SU-DHL-6 (cell line): ENCODE measurements around the gene IPCEF1.

Experiments used
- H2AFZ ChIP-seq: fragments of 200-600 bp; sonication (generic); 2 replicates; pipeline ENCODE4 v1.6.1; 2014; ENCODE audit warnings: low read depth, mild to moderate bottlenecking, moderate library complexity, mixed read lengths, antibody characterized with exemption, low read length; ENCODE audit not compliant: severe bottlenecking
- H3F3A ChIP-seq: fragments of 200-600 bp; shearing (Covaris generic); 2 replicates; pipeline ENCODE4 v1.6.0; 2016; ENCODE audit warnings: antibody characterized with exemption, mild to moderate bottlenecking; ENCODE audit not compliant: insufficient read depth
- H3K27ac ChIP-seq: fragments of 200-600 bp; sonication (generic); 2 replicates; pipeline ENCODE4 v1.5.1; 2016; ENCODE audit warnings: low read depth, mild to moderate bottlenecking, low read length, moderate library complexity, mixed read lengths
- H3K27me3 ChIP-seq: fragments of 200-600 bp; sonication (generic), shearing (Covaris generic); 2 replicates; pipeline ENCODE4 v1.6.0; 2014; ENCODE audit warnings: mild to moderate bottlenecking, low read length
- H3K36me3 ChIP-seq: fragments of 200-600 bp; sonication (generic); 2 replicates; pipeline ENCODE4 v1.6.1; 2014; ENCODE audit warnings: mild to moderate bottlenecking, low read length, mixed read lengths
- H3K4me2 ChIP-seq: fragments of 300-600, 200-600 bp; shearing (Covaris generic), sonication (generic); 2 replicates; pipeline ENCODE4 v1.6.0; 2014; ENCODE audit warnings: low read length, low read depth, mild to moderate bottlenecking; ENCODE audit not compliant: poor library complexity, severe bottlenecking
- H3K4me3 ChIP-seq: fragments of 200-600 bp; sonication (generic); 2 replicates; pipeline ENCODE4 v1.5.1; 2014; ENCODE audit warnings: antibody characterized with exemption, low read length, mild to moderate bottlenecking, mixed read lengths; ENCODE audit not compliant: insufficient read depth, poor library complexity, severe bottlenecking
- H3K79me2 ChIP-seq: fragments of 200-600 bp; sonication (generic); 2 replicates; pipeline ENCODE4 v1.6.1; 2014; ENCODE audit warnings: mild to moderate bottlenecking, low read length, moderate library complexity; ENCODE audit not compliant: insufficient read depth
- H3K9ac ChIP-seq: fragments of 200-600 bp; sonication (generic); 2 replicates; pipeline ENCODE4 v1.7.0; 2014; ENCODE audit warnings: mild to moderate bottlenecking, low read length
- H3K9me2 ChIP-seq: fragments of 200-600 bp; sonication (generic); replicated peaks from 2 replicates; pipeline ENCODE4 v1.6.1; 2014; ENCODE audit warnings: low read length; ENCODE audit not compliant: insufficient read depth
- H3K9me3 ChIP-seq: fragments of 200-600 bp; sonication (generic); 2 replicates; pipeline ENCODE4 v1.6.1; 2014; ENCODE audit warnings: low read length, mixed read lengths; ENCODE audit not compliant: insufficient read depth
- H4K20me1 ChIP-seq: fragments of 200-600 bp; sonication (generic); 2 replicates; pipeline ENCODE4 v1.6.1; 2014; ENCODE audit warnings: low read depth, mild to moderate bottlenecking, antibody characterized with exemption, low read length, moderate library complexity, mixed read lengths
- EZH2phosphoT487 ChIP-seq: fragments of 200-600 bp; sonication (generic), shearing (Covaris generic); conservative IDR thresholded peaks from 2 replicates; pipeline ENCODE4 v1.6.1; 2018; ENCODE audit warnings: mild to moderate bottlenecking, antibody characterized with exemption, low read length, moderate library complexity, mixed read lengths
- TF ChIP-seq, protein P1 (sequence below): fragments of 200-600 bp; sonication (generic); IDR thresholded peaks from one replicate; pipeline ENCODE4 v1.5.1; 2017; ENCODE audit warnings: antibody characterized with exemption, mild to moderate bottlenecking, low read length, moderate library complexity; ENCODE audit not compliant: insufficient read depth, poor library complexity, severe bottlenecking

The IPCEF1 gene

GRCh38 chr6:154345811-154346210 is 10.8 kb downstream of the IPCEF1 start:
- no peaks in the 10 kb centered on the region for H3K79me2 ChIP-seq
- TF ChIP-seq, protein P1, sequence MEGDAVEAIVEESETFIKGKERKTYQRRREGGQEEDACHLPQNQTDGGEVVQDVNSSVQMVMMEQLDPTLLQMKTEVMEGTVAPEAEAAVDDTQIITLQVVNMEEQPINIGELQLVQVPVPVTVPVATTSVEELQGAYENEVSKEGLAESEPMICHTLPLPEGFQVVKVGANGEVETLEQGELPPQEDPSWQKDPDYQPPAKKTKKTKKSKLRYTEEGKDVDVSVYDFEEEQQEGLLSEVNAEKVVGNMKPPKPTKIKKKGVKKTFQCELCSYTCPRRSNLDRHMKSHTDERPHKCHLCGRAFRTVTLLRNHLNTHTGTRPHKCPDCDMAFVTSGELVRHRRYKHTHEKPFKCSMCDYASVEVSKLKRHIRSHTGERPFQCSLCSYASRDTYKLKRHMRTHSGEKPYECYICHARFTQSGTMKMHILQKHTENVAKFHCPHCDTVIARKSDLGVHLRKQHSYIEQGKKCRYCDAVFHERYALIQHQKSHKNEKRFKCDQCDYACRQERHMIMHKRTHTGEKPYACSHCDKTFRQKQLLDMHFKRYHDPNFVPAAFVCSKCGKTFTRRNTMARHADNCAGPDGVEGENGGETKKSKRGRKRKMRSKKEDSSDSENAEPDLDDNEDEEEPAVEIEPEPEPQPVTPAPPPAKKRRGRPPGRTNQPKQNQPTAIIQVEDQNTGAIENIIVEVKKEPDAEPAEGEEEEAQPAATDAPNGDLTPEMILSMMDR: no peak
- no peak for TF ChIP-seq EZH2phosphoT487

GRCh38 chr6:154343473-154344308 is 12.9 kb downstream of the IPCEF1 start:
- Histone ChIP-seq H2AFZ (no peak overlapping the region), H3K27me3 (no peaks in the 10 kb centered on the region), H3K36me3 (no peaks in the 10 kb centered on the region), H3K79me2 (no peaks in the 10 kb centered on the region), H3K9ac (no peak overlapping the region), H3K9me3 (no peaks in the 10 kb centered on the region), H3K27ac (no peak overlapping the region), H3K9me2 (no peaks in the 10 kb centered on the region), H4K20me1 (no peaks in the 10 kb centered on the region), H3F3A (no peaks in the 10 kb centered on the region), H3K4me3 (no peak overlapping the region), H3K4me2 (no peak overlapping the region)
- TF ChIP-seq EZH2phosphoT487: no peak
- TF ChIP-seq, protein P1: no peak

More at GRCh38 chr6:154345811-154346210, 10.8 kb downstream of the IPCEF1 start:
- no peaks in the 10 kb centered on the region for H3K9me3 ChIP-seq
- no peak overlapping the region for H3K4me2 ChIP-seq
- H3K27me3 ChIP-seq: no peaks in the 10 kb centered on the region
- no peaks in the 10 kb centered on the region for H3K9me2 ChIP-seq
- no peaks in the 10 kb centered on the region for H3K36me3 ChIP-seq
- no peak overlapping the region for H3K4me3 ChIP-seq
- no peaks in the 10 kb centered on the region for H3F3A ChIP-seq
- H3K9ac ChIP-seq: no peak overlapping the region
- no peaks in the 10 kb centered on the region for H4K20me1 ChIP-seq
- H2AFZ ChIP-seq: no peak overlapping the region
- H3K27ac ChIP-seq: no peak overlapping the region

DNA sequence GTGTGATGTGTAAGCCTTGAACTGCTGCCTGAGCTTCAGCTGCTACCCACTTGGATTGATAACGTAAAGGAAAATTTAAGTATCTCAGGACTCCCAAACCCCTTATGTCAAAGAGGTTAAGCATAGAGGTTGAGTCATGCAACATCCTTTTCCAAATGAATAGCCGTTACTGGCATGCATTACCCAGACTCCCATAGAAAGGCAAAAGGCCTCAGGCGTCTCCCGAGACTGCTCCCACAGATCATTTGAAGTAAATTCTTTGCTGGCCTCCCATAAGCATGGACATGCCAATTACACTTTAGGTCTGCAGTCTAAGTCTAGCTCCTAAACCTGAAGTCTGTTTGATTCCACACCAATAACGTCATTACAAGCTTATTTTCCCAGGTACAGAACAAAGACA is 14.7 kb downstream of the IPCEF1 start:
- Histone ChIP-seq H3K9ac (no peak overlapping the region), H3K4me2 (no peak overlapping the region), H3K27ac (no peak overlapping the region), H3K9me2 (no peaks in the 10 kb centered on the region), H3K36me3 (no peaks in the 10 kb centered on the region), H3K4me3 (no peak overlapping the region), H3K27me3 (no peaks in the 10 kb centered on the region), H3K79me2 (no peaks in the 10 kb centered on the region), H3F3A (no peaks in the 10 kb centered on the region), H3K9me3 (no peaks in the 10 kb centered on the region), H2AFZ (no peak overlapping the region), H4K20me1 (no peaks in the 10 kb centered on the region)
- TF ChIP-seq, protein P1: no peak
- TF ChIP-seq EZH2phosphoT487: no peak
